Erythroblast (primary cell): ENCODE measurements around the gene IL12RB2.
A peak's percentile ranks its signal among the peaks of the same experiment; 100 is the strongest.
"Not testable (repeated sequence)": the region's sequence is repeated elsewhere in the genome, so short reads cannot be mapped to it uniquely, and the experiment has no call there.

ENCODE experiments used
- DNase-seq, 2 experiments: peaks; one replicate each; lab custom pipeline; 2025; lab: John Stamatoyannopoulos, UW
- GATA1 ChIP-seq: IDR thresholded peaks from 2 replicates; pipeline ENCODE4 v1.6.1; 2011; ENCODE audit warnings: low read depth, mild to moderate bottlenecking, control low read depth, low read length, moderate library complexity
- POLR2A ChIP-seq: IDR thresholded peaks from 2 replicates; pipeline ENCODE4 v1.6.1; 2011; ENCODE audit warnings: mild to moderate bottlenecking, low read length

IL12RB2 gene

DNA sequence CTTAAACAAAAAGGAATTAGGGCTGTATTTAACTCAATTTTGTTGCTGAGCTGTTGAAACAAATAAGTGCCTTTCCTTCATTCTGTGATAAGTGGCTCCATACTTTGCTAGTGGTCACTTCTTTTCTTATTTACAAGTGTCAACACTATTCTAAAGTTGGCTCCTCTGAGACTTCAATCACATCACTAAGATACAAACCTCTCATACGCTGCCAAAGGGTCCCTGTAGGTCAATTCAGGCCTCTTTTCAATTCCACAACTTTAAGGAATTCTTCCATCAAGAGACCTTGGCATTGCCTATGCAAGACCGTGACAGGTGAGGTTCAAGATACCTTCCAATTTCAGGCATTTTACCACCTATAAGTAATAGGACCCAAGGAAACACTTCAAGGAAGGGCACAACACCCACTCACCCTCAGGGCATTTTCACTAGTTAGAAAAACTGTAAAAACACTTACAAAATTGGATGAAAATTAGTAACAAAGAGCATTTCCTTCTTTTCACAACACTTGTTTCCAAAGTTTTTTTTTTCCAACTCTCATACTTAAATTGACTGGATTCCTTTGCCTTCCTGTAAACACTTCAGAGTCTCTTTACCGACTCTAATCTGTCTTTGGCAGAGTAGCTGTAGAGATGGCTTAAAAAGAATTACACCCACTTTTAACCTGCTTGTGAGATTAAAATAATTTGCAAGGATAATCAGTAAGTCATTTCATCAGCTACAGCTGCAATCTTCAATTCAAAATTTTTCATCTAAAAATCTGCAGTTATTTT is 98.0 kb downstream of the IL12RB2 start:
- DNase-seq, result no peak
- no peak for TF ChIP-seq POLR2A
- no peak for TF ChIP-seq GATA1

DNA sequence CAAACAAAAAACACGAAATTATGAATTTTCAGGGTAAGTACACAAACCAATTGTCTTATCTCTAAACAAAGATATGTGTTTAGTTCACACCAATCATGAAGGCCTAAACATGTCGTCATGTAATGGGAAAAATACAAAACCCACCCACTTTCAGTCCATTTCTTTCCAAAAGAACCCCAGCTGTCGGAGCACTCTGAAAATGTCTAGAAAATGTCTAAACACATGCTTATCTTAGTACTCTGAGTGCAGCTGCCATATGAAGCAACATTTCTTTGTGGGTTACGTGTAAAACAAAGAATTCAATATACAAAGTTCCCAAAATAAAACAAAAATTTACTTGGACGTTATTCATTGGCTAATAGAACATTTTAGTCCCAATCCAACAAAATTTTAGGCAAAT is 99.8 kb downstream of the IL12RB2 start:
- no peak for DNase-seq
- TF ChIP-seq GATA1 (no peak), POLR2A (no peak)

DNA sequence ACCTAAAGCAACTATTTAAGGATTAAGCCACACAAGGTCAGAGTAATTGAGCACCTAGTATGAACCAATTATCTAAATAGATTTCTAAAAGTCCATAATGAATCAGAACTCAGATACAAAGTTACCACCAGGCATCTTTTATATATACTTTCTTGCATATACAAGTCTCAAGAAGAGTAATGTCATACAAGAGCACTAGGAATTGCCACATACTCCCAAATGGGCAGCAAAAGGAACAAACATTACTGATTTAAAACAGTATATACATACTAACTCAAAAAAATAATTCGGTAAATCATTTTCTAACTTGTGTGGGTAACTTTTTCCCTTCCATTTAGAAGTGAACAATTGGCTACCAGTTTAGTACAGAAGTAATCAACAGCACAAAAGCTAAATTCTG is 100.5 kb downstream of the IL12RB2 start:
- no peak for DNase-seq
- TF ChIP-seq GATA1, result no peak
- TF ChIP-seq POLR2A, result no peak

DNA sequence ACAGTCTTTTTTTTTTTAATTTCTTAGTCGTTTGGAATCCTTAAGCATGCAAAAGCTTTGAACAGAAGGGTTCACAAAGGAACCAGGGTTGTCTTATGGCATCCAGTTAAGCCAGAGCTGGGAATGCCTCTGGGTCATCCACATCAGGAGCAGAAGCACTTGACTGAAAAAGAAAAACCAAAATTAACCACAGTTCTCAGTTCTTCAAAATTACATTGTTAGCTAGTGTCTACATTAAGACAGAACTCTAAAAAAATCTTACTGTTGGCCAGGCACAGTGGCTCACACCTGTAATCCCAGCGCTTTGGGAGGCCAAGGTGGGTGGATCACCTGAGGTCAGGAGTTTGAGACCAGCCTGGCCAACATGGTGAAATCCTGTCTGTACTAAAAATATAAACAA is 105.4 kb downstream of the IL12RB2 start:
- DNase-seq, result not testable (repeated sequence)

DNA sequence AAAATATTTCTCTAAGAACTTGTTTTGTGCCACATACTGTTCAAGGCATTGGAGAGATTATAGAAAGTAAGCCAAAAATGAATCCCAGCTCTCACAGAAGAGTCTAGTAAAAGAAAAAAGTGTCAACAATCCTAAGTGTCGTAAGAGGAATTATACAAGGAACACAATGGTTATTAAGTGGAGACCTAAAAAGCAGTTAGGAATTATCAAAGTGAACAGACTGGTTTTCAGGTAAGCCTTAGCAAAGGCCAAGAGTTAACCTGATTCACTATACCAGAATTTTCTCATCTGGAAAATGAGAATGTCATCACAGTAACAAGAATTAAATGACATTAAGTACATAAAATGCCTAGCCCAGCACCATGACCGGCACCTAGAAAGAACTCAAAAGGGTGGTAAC is 106.9 kb downstream of the IL12RB2 start:
- TF ChIP-seq POLR2A, result no peak
- no peak for TF ChIP-seq GATA1
- DNase-seq, result no peak

DNA sequence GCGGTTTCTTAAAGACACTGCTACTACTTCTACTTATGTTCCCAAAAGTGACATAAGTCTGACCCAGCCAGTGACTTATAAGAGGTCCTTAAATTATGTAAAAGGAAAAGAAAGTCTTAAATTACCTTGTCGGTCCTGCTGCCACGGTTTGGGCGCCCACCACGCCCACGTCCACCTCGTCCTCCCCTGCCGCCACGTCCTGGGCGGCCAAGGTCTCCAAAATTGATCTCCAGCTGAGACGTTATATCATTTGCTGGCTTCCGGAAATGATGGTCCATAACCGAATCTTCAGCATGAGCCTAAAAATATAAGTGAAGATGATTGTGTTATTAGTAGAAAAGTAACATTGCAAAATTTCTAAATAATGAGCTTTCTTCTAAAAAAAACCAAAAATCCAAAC is 107.4 kb downstream of the IL12RB2 start:
- no peak for DNase-seq

DNA sequence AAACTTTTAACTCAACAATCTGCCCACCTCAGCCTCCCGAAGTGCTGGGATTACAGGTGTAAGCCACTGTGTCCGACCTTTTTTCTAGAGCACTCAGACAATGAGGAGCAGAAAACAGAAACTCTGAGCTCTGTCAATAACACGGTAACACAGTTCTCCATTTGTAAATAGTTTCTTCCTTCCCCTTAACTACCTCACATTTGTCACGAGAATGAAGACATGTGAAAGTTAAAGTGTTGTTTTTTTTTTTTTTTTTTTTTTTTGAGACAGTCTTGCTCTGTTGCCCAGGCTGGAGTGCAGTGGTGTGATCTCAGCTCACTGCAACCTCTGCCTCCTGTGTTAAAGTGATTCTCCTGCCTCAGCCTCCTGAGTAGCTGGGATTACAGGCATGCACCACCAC is 110.1 kb downstream of the IL12RB2 start:
- not testable (repeated sequence) for DNase-seq

More for the DNA sequence above, 107.4 kb downstream of the IL12RB2 start:
- TF ChIP-seq POLR2A (no peak), GATA1 (no peak)

DNA sequence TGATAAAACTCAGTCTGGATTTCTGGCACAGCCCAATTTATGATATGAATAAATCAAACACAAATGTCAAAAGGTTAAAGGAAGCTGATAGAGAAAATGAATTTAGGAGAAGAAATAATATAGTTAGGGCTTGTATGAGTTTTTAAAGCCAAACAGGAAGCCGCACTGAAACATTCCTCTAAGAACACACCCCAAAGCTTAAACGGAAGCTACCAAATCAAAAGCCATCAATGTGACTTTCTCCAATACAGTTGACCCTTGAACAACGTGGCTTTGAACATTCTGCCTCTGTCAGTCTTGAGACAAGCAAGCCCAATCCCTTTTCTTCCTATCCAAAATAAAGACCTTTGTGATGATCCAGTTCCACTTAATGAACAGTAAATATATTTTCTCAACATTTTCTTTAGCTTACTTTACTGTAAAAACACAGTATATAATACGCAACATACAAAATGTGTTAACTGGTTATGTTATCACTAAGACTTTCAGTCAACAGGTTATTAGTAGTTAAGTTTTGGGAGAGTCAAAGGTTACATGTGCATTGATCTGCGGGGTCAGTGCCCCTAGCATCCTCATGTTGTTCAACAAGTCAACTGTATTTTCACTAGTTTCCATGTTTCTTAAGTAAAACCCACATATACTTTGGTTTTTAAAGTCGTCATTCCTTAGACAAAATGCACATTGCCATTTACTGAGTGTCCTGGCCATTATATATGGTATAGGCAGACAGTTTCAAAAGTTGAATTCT is 111.3 kb downstream of the IL12RB2 start:
- no peak for DNase-seq
- TF ChIP-seq POLR2A (no peak), GATA1 (no peak)

DNA sequence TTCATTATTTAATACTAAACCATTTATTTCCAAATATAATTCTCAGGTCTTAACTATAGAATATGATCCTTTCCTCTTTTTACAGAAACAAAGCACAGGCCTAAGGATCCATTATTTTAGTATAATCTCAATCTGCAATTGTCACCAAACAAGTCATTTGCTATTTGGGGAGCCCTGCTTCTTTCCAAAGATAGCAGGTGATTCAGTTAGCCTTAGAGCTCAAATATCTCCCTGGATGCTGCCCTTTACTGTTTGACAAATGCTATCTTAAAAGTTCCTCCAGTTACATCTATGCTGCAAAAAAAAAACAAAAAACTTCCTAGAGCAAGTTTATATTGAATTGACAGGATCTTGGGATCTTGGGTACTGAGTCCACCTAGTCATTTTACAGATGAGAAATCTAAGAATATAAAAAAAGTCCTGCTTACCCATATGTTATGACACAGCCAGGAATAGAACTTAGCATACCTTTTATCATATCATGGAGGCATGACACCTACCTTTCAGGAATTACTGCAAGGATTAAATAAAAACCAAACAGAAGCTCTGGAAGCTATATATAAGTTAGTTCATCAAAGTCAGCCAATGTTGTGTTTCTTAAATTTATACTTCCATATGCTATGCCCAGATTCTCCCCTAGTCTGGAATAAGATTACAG is 113.3 kb downstream of the IL12RB2 start:
- TF ChIP-seq POLR2A (no peak), GATA1 (no peak)

DNA sequence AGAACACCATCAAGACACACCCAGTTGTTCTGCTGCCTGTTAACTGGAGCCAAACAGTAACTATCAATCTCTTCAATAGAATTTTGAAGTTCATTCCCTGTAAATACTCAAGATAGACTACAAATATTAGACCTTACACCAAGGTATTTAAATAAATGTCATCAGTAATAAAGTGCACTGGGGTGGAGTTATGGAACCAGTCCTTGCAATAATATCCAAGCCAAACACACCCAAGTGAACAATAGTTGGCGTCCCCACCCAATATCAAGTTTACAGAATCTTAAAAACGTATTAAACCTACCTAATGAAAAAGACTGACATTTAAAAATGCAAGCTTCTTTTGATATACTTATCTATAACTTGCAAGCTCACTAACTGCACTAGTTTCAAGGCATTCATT is 119.8 kb downstream of the IL12RB2 start:
- no peak for DNase-seq
- TF ChIP-seq POLR2A (no peak), GATA1 (no peak)

More for the DNA sequence above, 113.3 kb downstream of the IL12RB2 start:
- no peak for DNase-seq

DNA sequence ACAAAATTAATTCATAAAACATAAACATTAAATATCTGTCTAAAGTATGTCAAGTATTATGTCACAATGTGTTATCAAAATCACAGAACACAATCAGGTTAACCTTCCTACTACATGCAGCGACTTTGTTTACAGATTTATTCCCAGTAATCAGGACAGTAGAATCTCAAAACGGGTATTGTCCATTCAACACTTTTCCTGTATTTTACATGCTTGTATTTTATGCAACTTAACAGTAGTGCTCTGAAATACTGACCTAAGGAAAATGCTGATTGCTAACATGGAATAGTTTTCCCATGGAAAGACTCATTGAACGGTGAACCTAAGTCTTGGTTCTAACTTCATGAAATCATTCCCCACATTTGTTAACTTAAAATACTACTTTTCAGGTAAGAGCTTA is 120.3 kb downstream of the IL12RB2 start:
- DNase-seq, result peak; percentile 16 to 34
- TF ChIP-seq GATA1 (no peak), POLR2A (no peak)

DNA sequence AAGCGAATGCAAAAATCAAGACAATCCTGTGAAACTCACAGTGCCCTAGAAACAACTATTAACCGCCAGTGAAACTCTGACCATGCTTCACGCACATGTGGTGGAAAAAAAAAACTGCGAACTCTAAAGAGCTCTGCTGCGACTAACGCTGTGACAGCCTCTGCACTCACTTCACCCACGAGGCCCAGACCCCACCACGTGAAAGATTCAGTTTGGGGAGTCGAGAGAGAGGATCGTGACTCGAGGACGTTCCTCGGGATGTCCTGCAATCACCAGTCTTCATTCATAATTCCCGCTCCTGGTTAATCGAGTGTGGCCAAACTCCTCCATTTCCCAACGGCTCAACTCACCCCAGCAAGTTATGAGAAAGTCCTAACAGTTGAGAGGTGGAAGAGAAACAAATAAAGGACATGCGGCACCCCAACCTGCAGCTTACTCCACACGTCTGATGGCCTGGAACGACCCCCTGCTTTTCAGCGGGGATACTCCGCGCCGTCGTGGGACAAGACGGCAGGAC is 121.4 kb downstream of the IL12RB2 start:
- TF ChIP-seq POLR2A (no peak), GATA1 (no peak)
- peak; percentile 42 to 62 for DNase-seq

DNA sequence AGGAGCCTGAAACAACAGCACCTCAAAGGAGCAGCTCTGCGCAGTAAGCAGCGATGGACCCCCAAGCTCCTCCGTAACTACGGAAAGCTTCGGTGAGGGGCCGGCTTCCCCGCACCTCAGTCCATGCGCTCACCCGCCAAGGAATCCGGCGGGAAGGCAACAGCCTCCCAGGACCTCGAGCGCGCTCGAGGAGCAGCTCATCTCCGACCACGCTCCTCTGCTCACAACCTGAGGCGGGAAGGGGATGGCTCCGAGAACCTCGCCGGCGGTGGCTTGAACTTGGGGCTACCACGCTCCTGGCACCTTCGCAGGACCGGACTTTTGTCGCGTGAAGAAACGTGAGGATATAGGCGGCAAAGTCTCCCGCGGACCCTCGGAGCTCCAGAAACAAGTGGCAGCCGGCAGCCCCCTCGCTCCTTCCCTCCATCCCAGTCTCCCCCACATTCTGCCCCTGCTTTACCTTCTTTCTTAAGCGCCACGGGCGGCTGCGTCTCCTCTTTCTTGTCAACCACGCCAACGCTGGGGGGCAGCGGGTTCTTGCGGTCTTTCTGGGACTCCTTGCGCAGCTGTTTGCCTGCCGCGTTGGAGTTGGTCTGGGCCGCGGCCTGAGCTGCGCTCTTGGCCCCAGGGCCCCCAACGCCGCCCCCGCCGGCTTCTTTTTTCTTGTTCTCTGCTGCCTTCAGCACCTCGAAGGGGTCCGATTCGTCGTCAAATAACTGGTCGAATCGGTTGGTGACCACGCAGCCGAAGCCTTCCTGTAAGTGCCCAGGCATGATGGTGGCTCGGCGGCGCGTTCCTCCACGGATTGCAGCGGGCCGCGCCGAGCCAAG is 122.1 kb downstream of the IL12RB2 start:
- peak; percentile 47 to 64 for DNase-seq
- no peak for TF ChIP-seq GATA1
- no peak for TF ChIP-seq POLR2A

DNA sequence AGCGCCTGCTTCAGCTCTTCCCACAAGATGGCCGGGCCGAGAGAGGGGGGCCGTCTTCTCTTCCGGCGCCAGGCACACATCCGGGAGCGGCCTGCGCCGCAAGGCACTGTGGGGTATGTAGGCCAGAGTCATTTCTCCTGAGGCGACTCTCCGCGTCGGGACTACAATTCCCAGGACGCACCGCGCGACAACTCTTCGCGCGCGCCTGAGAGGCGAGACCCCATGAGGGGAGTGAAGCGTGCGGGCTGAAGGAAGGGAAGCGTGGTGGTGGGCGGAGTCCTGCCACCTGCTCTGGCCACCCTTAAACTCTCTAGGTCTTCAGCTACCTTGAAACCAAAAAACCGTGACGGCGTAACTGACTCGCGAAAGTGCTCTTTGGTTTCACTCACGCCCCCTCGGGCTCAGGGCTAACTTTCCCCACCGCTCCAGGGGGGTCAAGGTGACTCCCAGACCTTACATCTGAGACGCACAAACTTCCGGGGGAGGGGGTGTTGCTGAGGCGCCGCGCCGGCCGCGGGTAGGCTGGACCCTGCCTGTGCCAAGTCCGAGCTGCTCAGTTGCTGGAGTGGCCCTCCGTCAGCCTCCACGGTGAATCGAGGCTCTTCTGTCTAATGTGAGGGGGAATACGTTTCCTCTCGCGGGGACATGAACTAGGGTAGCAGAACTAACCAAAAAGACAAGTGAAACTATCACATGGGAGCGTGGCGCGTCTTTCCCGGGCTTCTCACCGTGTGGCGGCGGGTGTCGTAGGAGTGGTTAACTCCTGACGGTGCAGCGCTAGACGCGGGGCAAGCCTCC is 122.9 kb downstream of the IL12RB2 start, which contains the start of gene SERBP1:
TSS of gene SERBP1 (minus strand) at position 45 of the 798 bp plus-strand sequence. CDS start 102 bp downstream, outside the sequence.
- TF ChIP-seq POLR2A (peak; percentile 92), GATA1 (no peak)
- peak; percentile 97 for DNase-seq
